Loucy (cell line): ENCODE measurements around the gene GATB.

Experiments used
- EZH2phosphoT487 ChIP-seq: fragments of 200-600 bp; IDR thresholded peaks from 2 replicates; pipeline ENCODE4 v1.6.1; 2018; ENCODE audit warnings: antibody characterized with exemption, mild to moderate bottlenecking, moderate library complexity, borderline replicate concordance
- TF ChIP-seq, protein P1 (sequence below): fragments of 200-600 bp; sonication (generic); conservative IDR thresholded peaks from 2 replicates; pipeline ENCODE4 v1.5.1; 2014; ENCODE audit warnings: mild to moderate bottlenecking, antibody characterized with exemption, low read length

GRCh38 chr4:151698213-151698612 lies 62.6 kb downstream of the GATB start:
- TF ChIP-seq, protein P1, sequence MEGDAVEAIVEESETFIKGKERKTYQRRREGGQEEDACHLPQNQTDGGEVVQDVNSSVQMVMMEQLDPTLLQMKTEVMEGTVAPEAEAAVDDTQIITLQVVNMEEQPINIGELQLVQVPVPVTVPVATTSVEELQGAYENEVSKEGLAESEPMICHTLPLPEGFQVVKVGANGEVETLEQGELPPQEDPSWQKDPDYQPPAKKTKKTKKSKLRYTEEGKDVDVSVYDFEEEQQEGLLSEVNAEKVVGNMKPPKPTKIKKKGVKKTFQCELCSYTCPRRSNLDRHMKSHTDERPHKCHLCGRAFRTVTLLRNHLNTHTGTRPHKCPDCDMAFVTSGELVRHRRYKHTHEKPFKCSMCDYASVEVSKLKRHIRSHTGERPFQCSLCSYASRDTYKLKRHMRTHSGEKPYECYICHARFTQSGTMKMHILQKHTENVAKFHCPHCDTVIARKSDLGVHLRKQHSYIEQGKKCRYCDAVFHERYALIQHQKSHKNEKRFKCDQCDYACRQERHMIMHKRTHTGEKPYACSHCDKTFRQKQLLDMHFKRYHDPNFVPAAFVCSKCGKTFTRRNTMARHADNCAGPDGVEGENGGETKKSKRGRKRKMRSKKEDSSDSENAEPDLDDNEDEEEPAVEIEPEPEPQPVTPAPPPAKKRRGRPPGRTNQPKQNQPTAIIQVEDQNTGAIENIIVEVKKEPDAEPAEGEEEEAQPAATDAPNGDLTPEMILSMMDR, result no peak
- TF ChIP-seq EZH2phosphoT487, result no peak
